HG03025 (cell line): Measurements from ENCODE around the gene AP5B1.

Experiments
- ATAC-seq: cut with Tn5 transposase; IDR thresholded peaks from one replicate; pipeline ENCODE4 v1.9.1; 2021; ENCODE audit warnings: mild to moderate bottlenecking, moderate library complexity; ENCODE audit not compliant: unreplicated experiment, low FRiP score

AP5B1 gene

DNA sequence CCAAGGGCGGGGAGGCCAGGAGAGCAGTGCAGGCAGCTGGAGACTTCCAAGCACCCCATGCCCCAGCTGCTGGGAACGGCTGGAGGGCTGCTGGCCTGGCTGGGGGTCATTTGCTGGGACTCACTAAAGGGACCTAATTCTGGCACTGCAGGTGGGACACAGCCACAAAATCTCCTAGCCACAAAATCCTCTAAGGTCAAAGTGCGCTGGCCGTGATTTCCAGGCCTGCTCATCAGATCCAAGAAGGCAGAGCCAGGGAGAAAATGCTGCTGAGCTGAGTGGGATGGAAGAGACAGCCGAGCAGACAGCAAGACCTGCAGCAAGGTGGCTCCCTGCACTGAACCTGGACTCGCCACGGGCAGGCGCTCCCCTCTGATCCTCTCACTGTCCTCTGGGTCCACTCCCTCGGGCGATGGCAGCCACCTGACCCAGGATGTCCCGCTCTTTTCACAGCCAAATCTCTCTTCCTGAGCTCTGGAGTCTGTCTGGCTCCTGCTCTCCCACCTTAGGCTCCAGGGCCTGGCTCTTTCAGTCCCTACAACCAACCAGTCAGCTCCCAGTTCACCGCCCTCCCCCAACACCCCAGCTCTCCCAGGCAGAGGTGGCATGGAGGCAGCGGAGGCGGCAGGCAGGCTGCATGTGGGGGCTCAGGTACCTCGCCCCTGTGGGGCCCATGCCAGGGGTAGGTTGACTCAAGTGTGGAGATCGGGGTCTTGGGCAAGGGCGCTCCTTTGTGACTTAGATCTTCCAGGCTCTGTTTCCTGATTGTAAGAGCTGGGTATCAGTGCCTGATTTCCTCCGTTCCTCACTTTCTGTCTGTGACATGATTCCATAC, 20.6 kb upstream of the AP5B1 start:
- ATAC-seq, result no peak

GRCh38 chr11:65798882-65799281, 18.1 kb upstream of the AP5B1 start:
- no peak for ATAC-seq

- no peak for ATAC-seq
These were observed 16.9 kb upstream of the AP5B1 start for GRCh38 chr11:65797711-65798110.

DNA sequence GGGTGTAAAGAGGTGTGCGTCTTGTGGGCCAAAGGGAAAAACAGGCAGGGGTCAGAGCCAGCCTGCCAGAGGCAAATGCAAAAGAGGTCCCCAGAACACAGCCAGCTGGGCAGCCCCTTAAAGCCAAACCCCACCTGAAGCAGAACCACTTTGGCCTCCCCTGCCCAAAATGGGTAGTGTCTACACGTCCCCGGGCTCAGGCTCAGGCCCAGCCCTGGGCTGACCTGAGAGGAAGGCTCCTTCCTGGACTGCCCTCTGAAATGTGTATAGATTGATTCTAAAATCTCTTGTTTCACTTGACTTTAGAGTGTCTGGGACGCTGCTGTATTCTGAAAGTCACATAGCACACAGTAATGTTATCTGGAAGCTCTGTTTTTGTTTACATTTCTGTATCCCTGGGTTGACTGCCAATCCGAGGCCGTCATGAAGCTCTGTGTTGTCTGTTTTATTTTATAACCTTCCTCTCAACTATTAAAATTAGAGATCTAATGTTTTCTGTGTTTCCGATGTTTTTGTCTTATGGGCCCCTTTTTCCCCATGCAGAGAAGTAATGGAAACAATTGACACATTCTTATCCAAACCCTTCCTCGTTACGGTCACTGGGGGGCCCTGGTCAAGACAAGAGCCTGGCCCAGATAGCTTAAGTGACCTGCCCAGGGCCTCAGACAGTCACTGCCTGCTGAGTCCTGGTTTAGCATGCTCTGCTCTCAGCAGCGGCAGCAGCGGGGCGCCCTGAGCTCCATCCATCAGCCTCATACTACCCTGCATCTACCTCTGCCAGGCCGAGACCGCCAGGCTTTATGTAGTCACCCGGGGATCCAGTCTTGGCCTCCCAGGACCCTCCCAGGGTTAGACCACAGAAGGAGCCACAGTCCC, 16.2 kb upstream of the AP5B1 start:
- ATAC-seq, result no peak

- no peak for ATAC-seq
These were observed 14.1 kb upstream of the AP5B1 start for GRCh38 chr11:65794570-65795510.

GRCh38 chr11:65793625-65794400, 13.0 kb upstream of the AP5B1 start:
- ATAC-seq, result no peak

DNA sequence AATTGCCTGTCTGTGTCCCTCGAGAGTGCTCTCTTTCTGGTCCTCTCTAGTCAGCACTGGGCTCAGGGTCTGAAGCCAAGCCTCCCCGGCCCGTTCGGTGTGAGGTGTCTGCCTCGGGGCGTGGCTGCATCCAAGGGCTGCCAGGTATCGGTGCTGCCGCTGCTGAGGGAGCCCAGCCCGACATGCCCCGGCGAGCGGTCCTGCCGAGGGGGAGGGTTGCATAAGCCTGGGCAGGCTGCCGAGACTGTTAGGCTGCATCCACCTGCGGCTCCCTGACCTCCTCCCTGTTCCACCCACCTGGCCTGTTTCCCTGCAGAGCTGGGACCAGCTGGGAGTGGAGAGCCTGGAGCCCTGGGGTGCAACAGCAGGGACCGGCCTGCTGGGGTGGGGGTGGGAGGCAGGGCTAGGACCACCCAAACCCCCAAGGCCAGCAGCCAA, 12.4 kb upstream of the AP5B1 start:
- ATAC-seq, result no peak

DNA sequence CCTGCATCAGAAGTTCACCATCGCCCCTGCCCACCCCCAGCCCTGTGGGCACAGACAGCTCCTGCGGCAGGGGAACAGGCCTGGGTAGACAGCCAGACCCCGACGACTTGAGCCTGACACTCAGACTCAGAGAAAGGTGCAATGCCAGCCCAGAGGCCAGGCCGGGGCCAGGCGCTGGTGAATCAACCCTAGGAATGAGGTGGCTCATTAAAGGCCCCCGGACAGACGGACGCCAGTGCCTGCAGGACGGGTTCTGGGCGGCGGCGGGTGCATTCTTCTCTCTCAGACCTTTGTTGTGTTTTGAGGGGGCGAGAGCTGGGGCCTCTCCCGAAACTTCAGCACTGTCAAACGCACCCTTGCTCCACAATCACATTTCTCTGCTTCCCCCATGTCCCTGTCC, 11.7 kb upstream of the AP5B1 start:
- no peak for ATAC-seq

DNA sequence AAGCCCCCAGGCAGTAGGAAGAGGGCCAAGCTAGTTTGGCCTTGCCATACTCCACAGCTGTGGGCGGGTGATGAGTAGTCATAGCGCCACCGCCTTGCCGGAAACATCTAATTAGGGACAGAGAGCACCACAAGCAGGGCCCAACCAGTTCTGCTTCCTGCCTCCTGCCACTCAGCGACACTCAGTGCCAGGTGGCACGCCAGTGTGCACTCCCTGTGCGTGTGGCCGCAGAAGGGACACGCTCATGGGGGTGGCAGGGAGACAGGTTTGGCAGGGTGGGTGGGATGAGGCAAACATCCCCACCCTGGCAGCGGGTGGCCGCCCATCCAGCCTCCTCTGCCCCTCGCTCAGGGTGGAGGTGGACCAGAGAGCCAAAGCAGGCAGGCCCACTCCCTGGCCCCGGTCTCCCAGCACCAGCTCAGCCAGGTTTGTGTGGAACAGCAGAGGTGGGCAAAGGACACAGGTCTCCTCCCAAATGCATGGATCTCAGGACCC, 11.0 kb upstream of the AP5B1 start:
- peak; percentile 57 for ATAC-seq

DNA sequence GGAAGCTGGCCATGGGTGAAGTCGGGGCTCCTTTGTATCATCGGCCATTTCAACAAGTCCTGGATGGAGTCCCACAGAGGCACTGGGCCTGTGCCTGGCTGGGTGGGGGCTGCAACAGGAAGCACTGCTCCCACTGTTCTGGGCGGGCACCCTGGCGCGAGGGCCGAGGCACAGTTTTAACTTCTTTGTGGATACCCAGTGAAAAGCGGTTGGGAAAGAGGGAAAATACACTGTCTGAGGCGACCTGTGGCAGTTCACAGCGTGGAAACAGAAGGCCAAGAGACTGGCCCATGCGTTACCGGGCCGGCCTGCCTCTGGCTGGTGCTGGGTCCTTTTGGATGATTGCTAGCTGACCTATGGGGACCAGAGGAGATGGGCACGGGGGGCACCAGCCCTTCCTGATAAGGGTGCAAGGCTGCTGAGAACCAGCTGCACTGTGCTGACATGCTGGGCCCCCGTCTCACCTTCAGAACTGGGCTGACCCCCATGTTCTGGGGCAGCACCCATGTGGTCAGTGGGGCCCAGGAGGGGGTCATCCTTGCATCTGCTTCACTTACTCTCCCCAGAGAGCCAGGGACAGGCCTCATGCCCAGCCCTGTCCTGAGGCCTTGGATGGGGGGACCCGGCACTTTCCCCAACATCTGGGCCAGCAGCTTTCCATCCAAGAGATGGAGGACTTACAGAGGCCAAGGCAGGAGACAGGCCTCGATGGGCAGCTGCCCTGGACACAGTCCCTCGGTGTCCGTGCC, 10.3 kb upstream of the AP5B1 start:
- ATAC-seq, result no peak

- ATAC-seq, result no peak
These were observed 9.5 kb upstream of the AP5B1 start for GRCh38 chr11:65790104-65790901.

GRCh38 chr11:65789230-65790103, 8.7 kb upstream of the AP5B1 start:
- ATAC-seq, result no peak

GRCh38 chr11:65788821-65789220, 8.0 kb upstream of the AP5B1 start:
- no peak for ATAC-seq

DNA sequence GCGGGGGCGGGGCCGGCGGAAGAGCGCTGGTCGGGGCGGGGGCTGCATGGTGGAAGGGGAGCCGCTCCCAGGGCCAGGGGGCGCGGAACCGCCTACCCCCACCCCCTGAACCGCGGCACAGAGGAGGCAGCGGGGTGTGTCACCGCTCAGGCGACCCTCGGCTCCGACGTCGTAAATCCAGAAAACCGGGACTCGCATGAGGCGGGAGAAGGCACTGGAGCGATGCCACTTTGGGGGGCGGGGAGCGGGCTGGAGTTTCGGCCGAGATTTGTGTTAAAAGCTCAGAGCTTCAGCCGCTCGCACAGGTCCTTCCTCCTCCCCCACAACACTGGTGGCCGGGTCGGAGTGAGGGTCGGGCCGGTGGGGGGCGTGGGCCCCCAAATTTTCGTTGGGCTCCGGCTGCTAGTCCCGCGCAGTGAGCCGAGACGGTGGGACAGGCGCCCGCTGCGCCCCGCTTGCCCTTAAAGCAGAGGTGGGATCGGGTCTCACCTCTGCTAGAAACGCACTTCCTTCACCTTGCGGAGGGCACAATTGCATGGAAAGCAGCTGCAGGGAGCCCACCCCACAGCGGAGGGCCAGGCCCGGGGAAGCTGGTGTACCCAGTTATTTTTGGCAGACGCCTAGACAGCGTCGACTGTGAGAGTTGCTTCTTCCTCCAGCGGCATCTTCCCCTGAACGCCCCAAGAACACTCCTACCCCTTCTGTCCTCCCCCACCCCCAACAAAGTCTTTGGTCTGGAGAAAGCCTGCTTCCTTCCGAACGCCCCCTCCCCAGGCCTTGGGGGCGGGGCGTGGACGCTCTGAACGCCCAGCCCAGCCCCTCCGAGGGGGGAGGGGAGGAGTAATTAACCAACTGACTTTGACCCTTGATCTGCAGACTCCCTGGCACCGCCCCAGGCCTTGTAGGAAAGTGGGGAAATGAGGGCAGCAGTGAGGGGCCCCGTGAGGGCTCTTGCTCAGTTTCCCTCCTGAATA, 7.2 kb upstream of the AP5B1 start:
- no peak for ATAC-seq

- ATAC-seq, result no peak
These were observed 6.2 kb upstream of the AP5B1 start, which contains the start of gene OVOL1 for GRCh38 chr11:65786786-65787636. TSS of gene OVOL1 (plus strand) at chr11:65787063. CDS start at chr11:65787374, 311 bp downstream.
